ENCODE results near the gene TUBGCP6. TPM values are rescaled to one million over a fixed set of nuclear protein-coding genes. Genes with fewer than 3 reads are reported as not detected.
"Not testable (repeated sequence)": the region's sequence is repeated elsewhere in the genome, so short reads cannot be mapped to it uniquely, and the experiment has no call there.

The TUBGCP6 gene
- total RNA-seq, 2 experiments from 2014 or later: 62.9 to 71.4 TPM

GRCh38 chr22:50175191-50175461, 69.7 kb downstream of the TUBGCP6 start:
- H3K4me1 Mint-ChIP-seq: peaks cover 8% of the 10 kb centered on the region
- no peak for DNase-seq
- peaks cover 17% of the 10 kb centered on the region for H3K27me3 Mint-ChIP-seq
- POLR2A ChIA-PET: no interaction called here
- H3K9me3 Mint-ChIP-seq: no peaks in the 10 kb centered on the region
- no peak overlapping the region for H3K4me3 Mint-ChIP-seq
- CTCF ChIA-PET: interaction anchor here (0.8 kb wide), 1 partner anchor 446 kb away, joined by 3 read pairs; no protein-coding TSS in a partner anchor
- H3K27ac Mint-ChIP-seq: no peak overlapping the region
- no peaks in the 10 kb centered on the region for H3K36me3 Mint-ChIP-seq (ENCODE audit: low read depth)

DNA sequence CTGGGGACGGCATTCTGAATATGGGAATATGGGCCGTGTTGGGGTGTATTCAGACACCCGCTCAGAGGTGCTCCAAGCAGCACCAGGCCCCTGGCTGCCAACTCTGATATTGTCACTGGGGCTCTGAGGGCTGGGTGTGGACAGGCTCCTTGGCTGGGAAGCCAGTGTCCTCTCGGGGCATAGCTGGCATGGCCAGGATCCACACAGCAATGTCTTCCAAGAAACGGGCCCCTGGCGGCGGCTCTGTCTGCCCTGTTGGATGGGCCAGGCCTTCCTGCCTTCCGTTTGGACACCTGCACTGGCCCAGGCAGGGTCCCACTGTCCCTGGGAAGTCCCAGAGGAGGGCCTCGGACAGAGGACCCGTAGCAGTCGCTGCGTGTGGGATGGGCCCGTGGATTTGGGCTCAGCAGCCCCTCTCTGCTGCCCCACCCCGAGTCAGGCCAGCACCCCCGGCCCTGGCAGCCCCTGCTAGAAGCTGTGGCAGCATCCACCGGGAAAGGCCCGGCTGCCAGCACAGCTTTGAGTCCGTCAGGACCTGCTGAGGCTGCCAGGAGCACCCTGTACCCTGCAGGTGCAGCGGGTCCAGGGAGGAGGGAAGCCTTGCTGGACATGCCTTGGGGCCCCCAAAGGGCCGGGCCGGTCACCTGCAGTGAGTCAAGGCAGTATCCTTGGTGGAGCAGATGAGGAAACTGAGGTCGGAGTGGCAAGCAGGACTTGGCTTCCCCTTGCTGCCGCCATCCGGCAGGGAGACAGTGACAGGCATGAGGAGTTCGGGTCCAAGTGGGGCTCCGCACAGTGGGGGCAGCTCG, 70.2 kb downstream of the TUBGCP6 start:
- Mint-ChIP-seq H3K4me3 (no peak overlapping the region), H3K36me3 (ENCODE audit: low read depth) (no peaks in the 10 kb centered on the region), H3K9me3 (no peaks in the 10 kb centered on the region), H3K4me1 (peaks cover 5% of the 10 kb centered on the region), H3K27ac (no peak overlapping the region), H3K27me3 (peaks cover 17% of the 10 kb centered on the region)
- CTCF ChIA-PET: interaction anchor here (0.6 to 1.0 kb wide), 3 partner anchors 10 to 446 kb away, joined by 3 to 4 read pairs (median 3); no protein-coding TSS in a partner anchor
- POLR2A ChIA-PET: no interaction called here
- no peak for DNase-seq

GRCh38 chr22:50173983-50174355, 70.9 kb downstream of the TUBGCP6 start:
- peaks cover 21% of the 10 kb centered on the region for H3K27me3 Mint-ChIP-seq
- ChIA-PET POLR2A (no interaction called here), CTCF (interaction anchor here (1.0 kb wide), 1 partner anchor 10 kb away, joined by 3 read pairs; no protein-coding TSS in a partner anchor)
- no peak overlapping the region for H3K27ac Mint-ChIP-seq
- H3K36me3 Mint-ChIP-seq (ENCODE audit: low read depth): no peaks in the 10 kb centered on the region
- no peaks in the 10 kb centered on the region for H3K9me3 Mint-ChIP-seq
- DNase-seq: no peak
- H3K4me1 Mint-ChIP-seq: peaks cover 6% of the 10 kb centered on the region
- no peak overlapping the region for H3K4me3 Mint-ChIP-seq

DNA sequence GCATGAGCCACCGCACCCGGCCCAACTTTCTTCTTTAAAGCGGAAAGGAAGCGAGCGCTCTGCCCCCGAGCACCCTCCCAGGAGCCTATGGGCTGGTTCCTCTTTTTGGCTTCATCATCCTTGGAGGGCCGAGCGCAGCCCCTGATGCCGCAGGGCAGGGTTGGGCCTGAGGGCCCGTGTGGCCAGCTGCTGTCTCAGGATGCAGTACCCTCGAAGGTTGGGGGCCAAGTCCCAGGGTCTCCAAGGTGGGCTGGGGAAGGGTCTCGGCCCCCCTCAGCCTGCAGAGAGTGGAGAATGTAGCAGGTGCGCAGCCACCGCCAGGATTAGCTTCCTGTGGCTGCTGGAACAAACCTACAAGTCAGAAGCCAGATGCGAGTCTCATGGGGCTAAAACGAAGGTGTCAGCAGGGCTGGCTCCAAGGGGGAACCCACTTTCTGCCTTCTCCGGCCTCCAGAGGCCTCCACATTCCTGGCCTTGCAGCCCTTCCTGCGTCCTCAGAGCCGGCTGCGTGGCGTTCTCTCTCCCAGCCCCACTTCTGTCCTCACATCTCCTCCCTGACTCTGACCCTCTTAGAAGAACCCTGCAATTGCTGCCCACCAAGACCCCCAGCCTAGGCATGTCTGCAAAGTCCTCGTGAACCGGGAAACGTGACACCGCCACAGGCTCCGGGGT, 71.4 kb downstream of the TUBGCP6 start:
- H3K4me1 Mint-ChIP-seq: peaks cover 6% of the 10 kb centered on the region
- H3K27ac Mint-ChIP-seq: no peak overlapping the region
- ChIA-PET POLR2A (no interaction called here), CTCF (interaction anchor here (0.7 to 1.0 kb wide), 2 partner anchors 9 to 11 kb away, joined by 3 read pairs; no protein-coding TSS in a partner anchor)
- no peaks in the 10 kb centered on the region for H3K36me3 Mint-ChIP-seq (ENCODE audit: low read depth)
- DNase-seq: no peak
- H3K27me3 Mint-ChIP-seq: peaks cover 26% of the 10 kb centered on the region
- H3K9me3 Mint-ChIP-seq: no peaks in the 10 kb centered on the region
- H3K4me3 Mint-ChIP-seq: no peak overlapping the region

DNA sequence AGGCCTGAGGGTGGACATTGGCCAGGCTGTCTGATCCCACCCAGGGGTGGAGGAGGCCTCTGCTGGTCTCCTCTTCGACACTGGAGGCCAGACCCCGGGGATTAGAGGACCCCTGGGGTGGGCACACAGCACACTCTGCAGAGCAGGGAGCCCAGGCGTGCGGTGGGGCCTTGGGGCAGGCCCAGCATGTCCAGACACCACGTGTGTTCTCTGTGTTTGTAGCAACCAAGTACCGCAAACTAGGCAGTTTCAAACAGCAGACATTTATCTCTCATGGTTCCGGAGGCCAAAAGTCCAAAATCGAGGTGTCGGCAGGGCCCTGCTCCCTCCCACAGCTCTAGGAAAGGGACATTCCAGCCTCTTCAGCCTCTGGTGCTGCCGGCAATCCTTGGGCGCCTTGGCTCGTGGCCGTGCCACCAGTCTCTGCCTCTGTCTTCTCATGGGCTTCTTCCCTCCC, 72.8 kb downstream of the TUBGCP6 start:
- Mint-ChIP-seq H3K4me1 (peaks cover 6% of the 10 kb centered on the region), H3K27ac (no peak overlapping the region), H3K4me3 (peak overlapping the region; percentile 15), H3K36me3 (ENCODE audit: low read depth) (no peaks in the 10 kb centered on the region), H3K27me3 (peaks cover 37% of the 10 kb centered on the region), H3K9me3 (no peaks in the 10 kb centered on the region)
- CTCF ChIA-PET: no interaction called here
- POLR2A ChIA-PET: no interaction called here
- no peak for DNase-seq

DNA sequence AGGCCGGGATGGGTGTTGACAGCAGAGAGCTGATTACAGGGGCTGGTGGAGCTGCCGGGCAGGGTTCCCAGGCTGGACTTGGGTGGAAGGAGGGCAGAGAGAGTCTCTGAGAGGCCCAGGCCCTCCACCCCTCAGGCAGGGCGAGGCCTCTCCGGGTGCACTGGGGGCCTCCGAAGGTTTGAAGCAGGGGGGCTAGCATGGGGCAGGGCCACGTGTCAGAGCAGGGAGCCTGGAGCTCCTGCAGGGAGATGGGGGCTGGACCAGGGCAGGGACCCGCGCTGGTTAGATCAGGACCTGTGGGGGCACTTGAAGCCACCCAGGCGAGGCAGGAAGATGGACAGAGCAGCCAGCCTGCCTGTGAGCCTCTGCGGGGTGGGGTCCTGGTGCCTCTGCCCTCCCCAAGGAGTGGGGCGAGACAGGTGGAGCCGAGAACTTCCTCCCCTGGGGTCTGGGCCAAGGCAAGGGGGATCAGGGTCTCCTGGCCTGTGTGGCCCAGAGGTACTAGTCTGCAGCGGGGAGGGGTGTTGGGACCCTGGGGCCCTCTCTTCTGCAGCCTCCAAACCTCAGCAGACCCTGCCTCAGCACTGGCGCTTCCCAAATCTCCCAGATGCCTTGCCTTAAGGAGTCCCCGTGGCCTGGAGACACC, 73.4 kb downstream of the TUBGCP6 start:
- Mint-ChIP-seq H3K4me1 (peaks cover 6% of the 10 kb centered on the region), H3K27me3 (peaks cover 37% of the 10 kb centered on the region), H3K9me3 (no peaks in the 10 kb centered on the region), H3K36me3 (ENCODE audit: low read depth) (no peaks in the 10 kb centered on the region), H3K4me3 (peak overlapping the region; percentile 59), H3K27ac (no peak overlapping the region)
- DNase-seq: no peak
- ChIA-PET POLR2A (no interaction called here), CTCF (interaction anchor here (0.7 to 1.3 kb wide), 2 partner anchors 16 to 19 kb away, joined by 3 to 4 read pairs; no protein-coding TSS in a partner anchor)

DNA sequence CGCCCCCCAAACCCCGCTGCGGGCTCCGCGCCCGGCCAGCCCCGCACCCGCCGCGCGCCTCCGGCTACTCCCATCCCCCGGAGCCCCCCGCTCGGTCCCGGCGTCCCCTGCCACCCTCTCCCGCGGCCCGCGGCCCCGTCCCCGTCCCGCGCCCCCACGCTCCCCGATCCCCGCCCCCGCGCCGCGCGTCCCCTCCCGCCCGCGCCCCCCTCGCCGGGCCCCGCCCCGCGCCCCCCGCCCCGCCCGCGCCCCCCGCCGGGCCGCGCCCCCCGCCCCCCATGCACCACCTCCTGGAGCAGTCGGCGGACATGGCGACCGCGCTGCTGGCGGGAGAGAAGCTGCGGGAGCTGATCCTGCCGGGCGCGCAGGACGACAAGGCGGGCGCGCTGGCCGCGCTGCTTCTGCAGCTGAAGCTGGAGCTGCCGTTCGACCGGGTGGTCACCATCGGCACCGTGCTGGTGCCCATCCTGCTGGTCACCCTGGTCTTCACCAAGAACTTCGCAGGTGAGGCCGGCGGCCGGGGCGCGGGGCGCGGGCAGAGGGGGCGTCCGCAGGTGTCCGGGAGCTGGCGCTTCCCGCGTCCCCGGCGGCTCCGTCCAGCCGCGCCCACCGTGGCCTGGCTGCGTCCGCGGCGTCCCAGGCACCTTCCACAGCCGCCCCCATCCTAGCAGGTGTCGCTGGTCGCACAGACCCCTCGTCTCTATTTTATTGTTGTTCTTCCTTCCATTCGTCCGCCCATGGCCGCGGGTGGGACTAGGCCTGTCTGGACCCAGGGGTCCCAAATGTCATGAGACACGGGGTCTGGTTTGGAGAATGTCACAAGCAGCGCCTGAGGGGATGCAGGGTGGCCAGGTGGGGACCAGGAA, 74.1 kb downstream of the TUBGCP6 start, which contains the start of gene PANX2:
Gene PANX2 (plus strand): TSS at position 279 of the 866 bp plus-strand sequence. CDS start 0 bp downstream, at position 279.
- H3K4me3 Mint-ChIP-seq: peak within 1 kb of the TSS; percentile 59
- peaks cover 37% of the 10 kb centered on the region for H3K27me3 Mint-ChIP-seq
- ChIA-PET CTCF (interaction anchor here (0.7 to 1.3 kb wide), 2 partner anchors 17 to 20 kb away, joined by 3 to 4 read pairs; no protein-coding TSS in a partner anchor), POLR2A (no interaction called here)
- no peak within 1 kb of the TSS for H3K27ac Mint-ChIP-seq
- H3K4me1 Mint-ChIP-seq: peaks cover 6% of the 10 kb centered on the region
- no peaks in the 10 kb centered on the region for H3K36me3 Mint-ChIP-seq (ENCODE audit: low read depth)
- no peaks in the 10 kb centered on the region for H3K9me3 Mint-ChIP-seq
- DNase-seq: no peak

GRCh38 chr22:50169774-50170341, 75.0 kb downstream of the TUBGCP6 start:
- Mint-ChIP-seq H3K27ac (no peak overlapping the region), H3K27me3 (peaks cover 37% of the 10 kb centered on the region), H3K9me3 (no peaks in the 10 kb centered on the region), H3K4me3 (peak overlapping the region; percentile 32), H3K36me3 (ENCODE audit: low read depth) (no peaks in the 10 kb centered on the region), H3K4me1 (peaks cover 6% of the 10 kb centered on the region)
- ChIA-PET CTCF (no interaction called here), POLR2A (no interaction called here)
- DNase-seq: peak; percentile 31

- ChIA-PET CTCF (no interaction called here), POLR2A (no interaction called here)
- peak overlapping the region; percentile 59 for H3K4me3 Mint-ChIP-seq
- peaks cover 6% of the 10 kb centered on the region for H3K4me1 Mint-ChIP-seq
- H3K27me3 Mint-ChIP-seq: peaks cover 37% of the 10 kb centered on the region
- DNase-seq: no peak
- no peaks in the 10 kb centered on the region for H3K9me3 Mint-ChIP-seq
- H3K36me3 Mint-ChIP-seq (ENCODE audit: low read depth): no peaks in the 10 kb centered on the region
- peak overlapping the region; percentile 80 for H3K27ac Mint-ChIP-seq
These were observed 75.6 kb downstream of the TUBGCP6 start for GRCh38 chr22:50169181-50169759.

DNA sequence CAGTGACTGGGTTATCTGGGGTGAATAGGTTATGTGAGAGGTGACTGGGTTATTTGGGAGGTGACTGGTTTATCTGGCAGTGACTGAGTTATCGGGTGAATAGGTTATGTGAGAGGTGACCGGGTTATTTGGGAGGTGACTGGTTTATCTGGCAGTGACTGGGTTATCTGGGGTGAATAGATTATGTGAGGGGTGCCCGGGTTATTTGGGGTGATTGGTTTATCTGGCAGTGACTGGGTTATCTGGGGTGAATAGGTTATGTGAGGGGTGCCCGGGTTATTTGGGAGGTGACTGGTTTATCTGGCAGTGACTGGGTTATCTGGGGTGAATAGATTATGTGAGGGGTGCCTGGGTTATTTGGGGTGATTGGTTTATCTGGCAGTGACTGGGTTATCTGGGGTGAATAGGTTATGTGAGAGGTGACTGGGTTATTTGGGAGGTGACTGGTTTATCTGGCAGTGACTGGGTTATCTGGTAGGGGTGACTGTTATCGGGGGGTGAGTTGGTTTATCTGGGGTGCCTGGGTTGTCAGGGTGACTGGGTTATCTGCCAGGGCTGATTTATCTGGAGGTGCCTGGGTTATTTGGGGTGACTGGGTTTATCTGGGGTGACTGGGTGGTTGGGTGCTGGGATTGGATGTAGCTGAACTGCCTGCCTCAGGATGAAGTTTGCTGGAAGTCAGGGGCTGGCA, 76.2 kb downstream of the TUBGCP6 start:
- H3K27me3 Mint-ChIP-seq: peaks cover 37% of the 10 kb centered on the region
- POLR2A ChIA-PET; DNase-seq; H3K4me1 Mint-ChIP-seq; H3K36me3 Mint-ChIP-seq (ENCODE audit: low read depth); H3K9me3 Mint-ChIP-seq; CTCF ChIA-PET: not testable (repeated sequence)
- H3K27ac Mint-ChIP-seq: peak overlapping the region; percentile 80
- H3K4me3 Mint-ChIP-seq: peak overlapping the region; percentile 59

- H3K27me3 Mint-ChIP-seq: peaks cover 34% of the 10 kb centered on the region
- H3K4me3 Mint-ChIP-seq: no peak overlapping the region
- no peaks in the 10 kb centered on the region for H3K36me3 Mint-ChIP-seq (ENCODE audit: low read depth)
- no peak for DNase-seq
- ChIA-PET CTCF (interaction anchor here (0.6 kb wide), 1 partner anchor 19 kb away, joined by 3 read pairs; no protein-coding TSS in a partner anchor), POLR2A (no interaction called here)
- H3K9me3 Mint-ChIP-seq: no peaks in the 10 kb centered on the region
- no peak overlapping the region for H3K27ac Mint-ChIP-seq
- peaks cover 6% of the 10 kb centered on the region for H3K4me1 Mint-ChIP-seq
These were observed 76.9 kb downstream of the TUBGCP6 start for GRCh38 chr22:50167689-50168489.
